Right forelimb (tissue), 1 donor: ENCODE measurements around the gene COLEC11.
"Not testable (repeated sequence)": the region's sequence is repeated elsewhere in the genome, so short reads cannot be mapped to it uniquely, and the experiment has no call there.

Experiments used
- DNase-seq: peaks from one replicate; pipeline ENCODE4 v3.0.0-alpha.2; 2018

COLEC11 gene

DNA sequence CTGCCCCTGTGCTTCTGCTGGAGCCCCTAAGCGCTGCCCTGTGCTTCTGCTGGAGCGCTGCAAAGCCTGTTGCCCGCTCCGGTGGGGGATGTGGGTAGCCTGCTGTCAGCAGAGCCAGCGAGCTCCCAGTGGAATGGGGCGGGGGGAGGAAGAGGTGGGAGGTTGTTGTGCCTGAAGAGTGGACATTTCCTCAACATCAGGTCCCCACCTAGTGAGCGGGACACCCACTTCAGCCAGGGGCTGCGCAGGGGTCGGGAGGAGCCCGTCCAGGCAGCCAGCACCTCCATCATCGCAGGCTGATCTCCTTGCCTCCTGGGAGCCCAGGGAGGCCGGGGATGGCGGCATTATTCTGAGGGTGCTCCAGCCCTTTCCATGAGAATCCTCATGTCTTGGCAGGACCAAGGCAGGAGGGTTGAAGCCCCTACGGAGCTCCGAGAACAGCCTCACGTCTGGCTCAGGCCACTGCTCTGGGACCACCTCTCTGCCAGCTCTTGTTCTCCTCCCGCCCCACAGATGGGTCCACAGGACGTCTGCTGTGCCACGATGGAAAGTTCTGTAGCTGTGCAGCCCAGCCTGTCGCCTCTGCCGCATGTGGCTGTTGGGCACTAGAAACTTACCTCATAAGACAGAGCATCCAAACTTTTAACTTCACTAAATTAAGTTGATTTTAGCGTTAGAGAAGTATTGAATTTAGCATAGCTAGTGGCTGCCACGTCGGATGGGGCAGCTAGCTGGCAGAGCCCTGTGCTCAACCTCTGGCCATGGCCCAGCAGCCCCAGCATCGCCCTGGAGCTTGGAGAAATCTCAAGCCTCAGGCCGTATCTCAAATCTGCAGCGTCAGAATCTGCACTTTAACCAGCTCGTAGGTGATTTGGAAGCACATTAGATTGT, 61.2 kb downstream of the COLEC11 start:
- no peak for DNase-seq

DNA sequence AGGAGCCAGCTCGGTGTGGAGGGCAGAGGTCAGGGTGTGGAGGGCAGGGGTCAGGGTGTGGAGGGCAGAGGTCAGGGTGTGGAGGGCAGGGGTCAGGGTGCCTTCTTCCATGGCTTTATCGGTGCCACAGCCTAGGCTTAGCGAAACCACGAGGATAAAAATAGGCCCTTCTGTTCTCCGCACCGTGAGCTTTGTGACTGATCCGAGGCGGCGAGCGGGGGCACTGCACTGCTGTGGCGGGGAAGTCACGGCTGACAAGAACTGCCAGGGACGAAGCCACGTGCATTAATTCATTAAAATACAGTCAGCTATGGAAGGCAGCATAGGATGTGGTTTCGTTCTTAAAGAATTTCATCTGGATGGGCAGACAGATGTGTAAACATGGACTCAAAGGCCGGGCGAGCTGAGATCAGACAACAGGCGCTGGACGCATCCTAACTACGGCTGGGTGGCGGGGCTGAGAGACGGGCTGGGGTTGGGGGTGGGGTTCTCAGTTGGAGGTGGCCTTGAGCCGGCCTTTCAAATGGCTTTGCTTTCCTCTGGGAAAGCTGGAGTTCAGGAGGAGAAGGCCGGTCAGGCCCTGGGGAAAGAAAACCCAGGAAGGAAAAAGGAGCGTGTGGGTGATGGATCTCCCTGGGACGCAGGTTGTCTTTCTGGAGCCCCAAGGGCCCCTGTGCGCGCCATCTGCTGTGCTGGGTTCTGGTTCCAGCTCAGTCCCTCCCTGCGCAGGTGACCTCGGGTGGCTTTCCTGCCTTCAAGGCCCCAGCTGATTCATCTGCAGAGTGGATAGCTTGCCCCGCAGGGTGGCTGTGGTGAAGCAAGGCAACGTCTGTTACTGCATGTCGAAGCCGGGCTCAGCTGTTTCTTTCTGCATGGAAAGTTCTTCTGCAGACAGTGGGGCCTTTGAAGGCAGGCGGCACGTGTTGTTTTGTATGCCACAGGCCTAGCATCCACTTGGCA, 62.1 kb downstream of the COLEC11 start:
- DNase-seq, result no peak

DNA sequence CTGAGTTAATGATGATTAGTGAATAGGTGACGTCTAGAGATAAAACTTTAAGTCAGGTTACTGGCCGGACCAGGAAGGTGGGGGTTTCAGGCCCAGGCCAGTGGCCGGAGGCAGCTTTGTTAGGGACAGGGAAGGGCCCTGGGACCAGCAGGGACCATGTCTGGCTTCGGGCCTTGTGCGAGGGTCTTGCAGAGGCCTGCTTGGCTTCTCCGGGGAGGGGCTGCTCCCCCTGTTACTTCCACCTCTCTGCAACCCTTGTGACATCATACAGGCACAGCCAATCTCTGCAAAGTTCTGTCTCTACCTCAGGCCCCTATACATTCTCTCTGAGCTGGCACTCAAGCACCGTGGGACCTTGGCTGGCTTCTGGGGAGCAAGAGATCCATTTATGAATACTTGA, 63.0 kb downstream of the COLEC11 start, which contains the start of gene ALLC:
ALLC (plus strand) TSS at position 320 of the 400 bp plus-strand sequence. CDS start 12,958 bp downstream, outside the sequence.
- no peak for DNase-seq

DNA sequence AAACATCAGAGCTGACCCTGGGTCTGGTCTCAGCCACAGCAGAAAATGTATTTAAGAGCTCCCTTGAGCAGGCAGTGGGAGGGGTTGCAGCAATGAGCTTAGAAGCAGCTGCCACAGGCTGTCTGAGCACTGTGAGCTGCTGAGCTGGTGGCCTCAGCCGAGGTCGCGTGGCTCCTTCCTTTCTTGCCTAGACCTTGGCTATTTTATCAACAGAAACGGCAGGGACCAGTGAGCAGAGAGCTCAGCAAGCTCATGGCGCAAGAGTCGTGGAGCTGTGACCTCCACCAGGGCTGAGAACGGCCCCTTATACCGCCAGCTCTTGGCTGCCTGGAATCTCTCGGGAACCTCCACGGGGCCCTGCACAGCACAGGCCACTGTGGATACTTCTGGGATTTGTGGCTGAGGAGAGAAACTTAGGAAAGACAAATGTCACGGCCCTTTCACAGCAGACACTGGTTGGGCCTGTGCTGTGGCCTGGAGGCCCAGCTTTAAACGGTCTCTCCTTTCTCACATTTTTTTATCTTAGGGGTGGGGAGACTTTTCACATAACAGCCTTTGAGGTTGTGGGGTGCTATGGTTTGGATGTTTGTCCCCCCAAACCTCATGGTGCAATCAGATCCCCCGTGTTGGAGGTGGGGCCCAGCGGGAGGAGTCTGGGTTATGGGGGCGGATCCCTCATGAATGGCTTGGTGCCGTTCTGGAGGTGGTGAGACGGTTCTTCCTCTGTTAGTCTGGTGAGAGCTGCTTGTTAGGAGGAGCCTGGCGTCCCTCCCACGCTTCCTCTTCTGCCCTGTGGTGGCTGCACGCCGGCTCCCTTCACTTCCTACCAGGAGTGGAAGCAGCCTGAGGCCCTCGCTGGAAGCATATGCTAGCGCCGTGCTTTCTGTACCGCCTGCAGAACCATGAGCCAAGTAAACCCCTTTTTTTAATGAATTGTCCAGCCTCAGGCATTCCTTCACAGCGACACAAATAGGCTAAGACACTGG, 64.8 kb downstream of the COLEC11 start:
- DNase-seq, result no peak

DNA sequence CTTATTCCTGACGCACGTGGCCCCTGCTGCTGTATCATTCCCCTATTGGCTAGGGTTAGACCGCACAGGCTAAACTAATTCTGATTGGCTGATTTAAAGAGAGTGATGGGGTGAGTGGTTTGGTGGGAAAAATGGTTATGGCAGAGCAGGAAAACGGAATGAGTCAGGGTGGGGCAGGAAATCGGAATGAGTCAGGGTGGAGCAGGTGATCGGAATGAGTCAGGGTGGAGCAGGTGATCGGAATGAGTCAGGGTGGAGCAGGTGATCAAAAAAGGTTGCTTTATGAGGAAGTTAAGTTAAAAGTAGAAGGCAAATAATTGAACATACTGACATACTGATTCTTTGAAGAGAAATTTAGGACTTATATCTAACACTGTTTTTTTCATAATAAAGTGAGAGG, 65.7 kb downstream of the COLEC11 start:
- DNase-seq, result not testable (repeated sequence)

DNA sequence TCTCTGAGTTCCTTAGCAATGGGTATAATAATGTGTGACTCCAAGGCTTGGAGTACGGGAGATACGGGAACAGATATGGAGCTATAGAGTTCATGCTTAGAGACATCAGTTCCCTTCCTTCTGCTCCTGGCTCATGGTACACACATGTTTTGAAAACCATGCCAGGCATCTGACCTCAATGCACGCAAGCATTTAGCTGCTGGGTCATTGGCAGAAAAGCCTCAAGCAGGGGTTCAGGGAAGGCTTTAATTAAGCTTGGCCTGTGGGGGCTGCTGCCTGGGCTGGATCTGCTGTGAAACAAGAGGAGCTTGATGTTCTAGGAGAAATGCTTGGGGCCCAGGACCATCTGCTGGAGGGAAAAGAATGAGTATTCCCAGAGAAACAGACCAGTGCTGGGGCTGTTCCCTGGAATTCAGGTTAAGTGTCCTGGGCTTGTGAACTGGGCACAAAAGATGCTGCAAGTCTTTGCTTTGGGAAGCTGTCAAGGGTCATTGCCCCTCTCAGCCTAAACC, 66.3 kb downstream of the COLEC11 start:
- DNase-seq, result no peak

DNA sequence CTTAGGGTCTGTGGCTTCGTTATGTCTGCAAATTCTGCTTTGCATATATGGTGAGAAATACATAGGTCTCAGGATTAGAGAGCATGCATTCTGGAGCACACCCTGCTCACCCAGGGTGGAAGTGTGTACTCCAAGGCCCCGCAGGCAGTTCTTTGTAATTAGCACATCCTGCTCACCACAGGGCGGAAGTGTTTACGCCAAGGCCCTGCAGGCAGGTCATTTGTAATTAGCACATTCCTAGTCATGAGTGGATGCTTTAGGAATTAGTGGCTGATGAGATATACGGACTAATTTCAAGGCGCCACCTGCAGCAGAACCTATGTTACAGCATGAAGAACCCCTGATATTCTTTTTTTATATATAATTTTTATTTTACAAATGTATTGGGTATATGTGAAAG, 67.3 kb downstream of the COLEC11 start:
- no peak for DNase-seq

DNA sequence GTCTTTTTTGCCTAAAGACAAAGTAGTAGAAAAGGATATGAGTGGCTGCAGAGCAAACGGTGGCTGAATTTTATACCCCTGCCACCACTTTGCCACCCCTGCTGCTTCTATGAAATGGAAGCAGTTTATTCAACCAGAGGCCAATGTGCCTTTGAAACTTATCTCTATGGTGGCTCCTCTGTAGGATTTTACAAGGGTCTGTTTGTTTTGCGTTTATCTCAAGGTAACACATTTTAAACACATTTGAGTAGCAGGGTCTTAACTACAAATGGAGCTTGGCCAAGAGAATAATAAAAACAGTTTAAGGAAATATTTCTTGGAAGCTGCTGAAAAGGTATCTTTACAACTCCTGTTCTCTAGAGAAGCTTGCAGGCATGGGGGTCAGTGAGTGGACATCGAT, 69.2 kb downstream of the COLEC11 start:
- no peak for DNase-seq

DNA sequence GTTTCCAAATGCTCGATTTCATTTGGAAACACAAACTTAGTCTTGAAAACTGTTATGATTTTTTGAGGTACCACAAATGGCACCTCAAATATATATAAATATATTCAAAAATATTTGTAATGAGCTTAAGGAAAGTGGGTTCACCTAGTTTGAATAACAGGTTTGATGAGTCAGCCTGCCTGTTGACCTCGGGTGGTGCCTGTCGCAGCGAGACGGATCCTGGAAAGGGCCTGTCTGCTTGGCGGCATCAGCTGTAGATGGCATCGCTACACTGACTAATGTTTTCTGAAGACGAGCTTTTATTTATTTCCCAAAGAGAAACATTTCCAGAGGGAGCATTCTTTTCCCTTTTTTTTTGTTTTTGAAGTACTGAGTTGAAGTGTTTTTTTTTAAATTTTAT, 70.0 kb downstream of the COLEC11 start:
- DNase-seq, result no peak

DNA sequence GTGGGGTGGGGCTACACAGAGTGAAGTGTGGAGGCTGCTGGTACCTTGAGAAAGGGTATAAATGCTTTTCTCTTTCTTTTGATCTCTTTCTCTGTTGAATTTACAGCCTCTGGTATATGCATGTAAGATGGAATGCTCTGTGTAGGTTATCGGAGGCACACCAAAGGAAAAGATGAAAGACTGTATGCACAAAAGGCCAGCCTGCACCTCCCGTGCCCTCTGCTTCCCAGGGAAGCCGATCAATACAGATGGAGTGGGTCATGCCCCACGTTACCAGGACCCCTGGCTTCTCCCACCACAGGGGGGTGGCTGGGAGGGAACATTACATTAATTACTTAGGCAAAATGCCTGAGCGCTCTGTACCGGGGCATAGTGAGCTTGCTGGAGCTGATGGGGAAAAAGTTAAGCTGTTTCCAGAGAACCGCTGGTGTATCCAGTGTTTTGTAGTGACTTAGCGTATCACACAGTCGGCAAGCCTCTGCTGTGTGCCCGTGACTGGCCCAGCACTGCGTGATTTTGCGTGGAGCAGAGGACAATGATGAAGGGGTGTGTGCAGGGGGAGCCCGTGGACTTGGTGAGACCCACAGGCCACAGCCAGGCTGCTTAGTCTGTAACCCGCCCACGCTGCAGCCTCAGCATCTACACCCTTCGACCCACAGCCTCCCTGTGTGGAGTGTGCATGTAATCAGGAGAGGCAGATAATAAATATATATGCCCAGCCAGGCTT, 71.1 kb downstream of the COLEC11 start:
- DNase-seq, result no peak

DNA sequence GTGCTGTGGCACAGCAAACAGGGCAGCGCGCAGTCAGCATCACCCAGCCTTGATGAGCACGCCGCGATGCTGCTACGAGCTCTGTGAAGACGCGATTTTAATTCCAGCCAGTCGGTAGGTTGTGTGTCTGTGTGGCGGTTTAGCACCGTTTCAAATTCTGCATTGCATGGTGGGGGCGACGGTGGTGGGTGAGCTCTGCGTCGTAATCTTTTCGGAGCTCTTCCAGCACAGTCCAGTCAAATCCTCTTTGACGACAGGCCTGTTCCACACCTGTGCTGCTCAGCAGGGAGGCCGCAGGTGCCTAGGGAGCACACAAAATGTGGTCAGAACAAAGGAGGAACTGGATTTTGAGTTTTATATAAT, 71.7 kb downstream of the COLEC11 start:
- DNase-seq, result no peak

DNA sequence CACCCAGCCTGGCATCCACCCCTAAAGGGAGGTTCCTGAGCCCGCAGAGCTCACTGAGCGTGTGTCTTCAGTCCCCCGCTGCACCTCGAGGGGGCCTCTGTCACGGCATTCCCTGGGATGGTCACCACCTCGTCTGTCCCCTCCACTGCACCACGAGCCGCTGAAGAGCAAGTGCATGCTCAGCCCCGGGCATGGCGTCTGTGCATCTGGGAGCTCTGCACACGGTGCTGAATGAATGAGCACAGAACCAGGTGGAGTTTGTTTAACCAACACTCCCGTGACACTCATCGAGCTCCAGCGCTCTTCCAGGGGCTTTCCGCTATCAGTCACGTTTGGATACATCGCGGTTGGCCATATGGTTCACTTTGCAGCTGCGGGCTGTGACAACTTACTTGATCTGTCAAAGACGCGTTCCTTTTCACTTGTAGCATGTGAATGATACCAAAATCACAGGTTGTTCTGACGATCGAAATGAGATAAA, 72.3 kb downstream of the COLEC11 start:
- DNase-seq, result no peak

DNA sequence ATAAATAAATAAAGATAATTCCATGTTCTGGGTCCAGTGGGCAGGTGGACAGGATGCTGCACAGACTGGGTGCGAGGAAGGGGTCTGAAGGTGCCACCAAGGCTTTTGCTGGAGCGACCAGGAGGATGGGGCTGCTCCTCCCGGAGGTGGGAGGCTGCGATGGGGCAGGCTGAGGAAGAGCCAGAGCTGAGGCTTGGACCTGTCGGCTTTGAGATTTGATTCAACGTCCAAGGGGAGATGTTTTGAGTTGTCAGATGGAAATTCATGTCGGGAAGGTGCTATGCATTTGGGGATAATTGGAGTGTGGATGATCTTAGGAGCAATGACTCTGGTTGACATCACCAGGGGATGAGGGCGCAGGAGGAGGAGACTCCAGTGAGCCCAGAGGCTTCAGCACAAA, 74.7 kb downstream of the COLEC11 start:
- DNase-seq, result no peak

DNA sequence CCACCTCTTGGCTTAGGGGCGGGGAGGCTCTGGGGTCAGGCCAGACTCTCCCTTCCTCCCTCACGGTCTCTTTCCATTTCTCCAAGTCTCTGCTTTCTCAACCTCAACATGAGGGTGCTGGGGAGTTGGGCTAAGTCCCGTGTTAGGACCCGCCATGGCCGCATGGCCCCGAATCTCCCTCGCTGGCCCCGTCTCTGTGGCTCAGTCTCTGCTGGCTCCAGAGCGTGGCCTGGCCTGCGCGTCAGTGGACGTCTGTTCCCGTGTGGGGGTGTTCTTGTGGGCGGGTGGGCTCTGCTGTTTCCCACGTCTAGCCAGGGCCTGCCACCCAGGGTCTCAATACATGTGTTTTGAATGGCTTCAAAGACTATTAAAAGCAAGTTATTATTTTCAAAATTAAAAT, 75.5 kb downstream of the COLEC11 start:
- no peak for DNase-seq

DNA sequence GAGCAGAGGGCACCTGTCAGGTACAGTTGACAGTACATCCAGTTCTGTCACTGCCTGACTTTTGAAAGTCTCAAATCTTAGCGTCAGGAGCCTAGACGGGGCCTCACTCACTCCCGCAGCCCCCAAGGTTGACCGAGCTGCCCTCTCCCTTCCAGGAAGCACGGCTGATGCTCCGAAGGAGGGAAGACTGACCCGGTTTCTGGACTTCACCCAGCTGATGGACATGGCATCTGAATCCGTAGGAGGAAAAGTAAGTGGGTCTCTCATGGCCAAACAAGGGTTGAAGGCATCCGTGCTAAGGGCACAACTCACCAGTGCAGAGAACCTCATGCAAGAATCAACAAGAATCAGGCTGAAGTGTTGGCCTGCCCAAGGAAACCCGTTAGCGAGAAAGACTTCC, 76.0 kb downstream of the COLEC11 start:
- no peak for DNase-seq

DNA sequence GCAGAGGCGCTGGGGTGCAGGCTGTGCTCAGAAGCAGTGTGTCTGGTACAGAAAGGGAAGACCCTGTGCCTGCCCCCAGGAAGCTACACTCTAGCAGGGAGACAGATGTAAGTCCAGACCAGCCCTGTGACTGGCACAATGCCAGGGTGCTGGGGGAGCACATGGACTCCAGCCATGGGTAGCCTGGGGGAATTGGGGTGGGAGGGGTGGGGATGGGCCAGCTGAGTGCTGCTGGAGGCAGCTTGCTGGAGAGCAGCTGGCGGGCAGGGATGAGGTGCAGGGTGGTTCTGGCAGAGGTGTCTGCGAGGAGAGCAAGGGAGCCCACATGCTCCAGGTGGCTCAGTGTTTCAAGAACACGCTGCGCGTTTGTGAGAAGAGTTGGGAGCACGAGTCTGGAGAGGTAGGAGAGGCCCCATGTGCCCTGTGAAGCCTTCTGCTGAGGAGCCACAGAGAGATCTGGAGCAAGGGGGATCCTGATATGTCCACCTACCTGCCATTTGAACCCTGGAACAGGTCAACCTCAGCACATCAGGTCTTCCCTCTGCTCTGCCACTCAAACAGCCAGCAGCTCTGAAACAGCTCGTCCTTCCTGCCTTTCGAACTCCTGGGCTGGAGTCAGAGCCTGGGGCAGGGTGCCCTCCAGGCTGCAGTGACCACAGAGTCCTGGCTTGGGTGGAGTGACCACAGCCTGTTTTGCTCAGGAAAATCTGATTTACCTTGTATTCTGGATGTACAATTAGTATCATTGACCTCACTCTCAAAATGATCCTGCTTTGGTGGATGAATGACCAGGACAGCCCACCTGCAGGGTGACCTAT, 78.2 kb downstream of the COLEC11 start:
- no peak for DNase-seq

DNA sequence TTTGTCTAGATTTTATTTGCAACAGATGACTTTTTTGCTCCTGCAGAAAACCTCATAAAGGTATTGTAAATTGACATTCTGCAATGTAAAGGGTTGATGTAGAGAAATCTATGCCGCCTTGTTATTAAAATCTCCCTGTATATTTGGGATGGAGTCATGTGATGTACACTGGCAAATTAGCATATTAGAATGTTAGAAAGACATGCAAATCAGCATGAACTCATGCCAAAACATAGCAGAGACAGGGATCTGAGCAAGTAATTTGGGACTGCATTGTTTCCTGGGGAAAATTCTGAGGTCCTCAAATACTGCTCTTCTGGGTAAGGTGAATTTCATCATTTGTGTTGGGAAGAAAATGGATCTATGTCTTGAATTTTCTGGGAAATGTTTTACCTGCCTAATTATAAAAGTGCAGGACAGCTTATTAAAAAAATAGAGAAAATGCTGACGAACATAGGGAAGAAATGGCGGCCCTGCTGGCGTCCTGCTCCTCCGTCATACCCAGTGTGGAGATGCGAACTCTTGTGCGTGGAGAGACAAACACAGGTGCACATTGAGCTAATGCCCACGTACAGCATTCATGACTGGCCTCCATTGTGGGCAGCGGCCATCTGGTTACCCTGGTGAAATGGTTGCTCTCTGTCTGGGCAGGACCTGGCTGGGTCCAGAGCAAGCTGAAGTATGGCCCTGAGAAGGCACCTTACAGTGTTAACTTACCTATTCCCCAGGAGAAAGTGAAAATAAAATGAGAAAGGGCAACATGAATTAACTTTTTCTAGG, 79.3 kb downstream of the COLEC11 start:
- no peak for DNase-seq

DNA sequence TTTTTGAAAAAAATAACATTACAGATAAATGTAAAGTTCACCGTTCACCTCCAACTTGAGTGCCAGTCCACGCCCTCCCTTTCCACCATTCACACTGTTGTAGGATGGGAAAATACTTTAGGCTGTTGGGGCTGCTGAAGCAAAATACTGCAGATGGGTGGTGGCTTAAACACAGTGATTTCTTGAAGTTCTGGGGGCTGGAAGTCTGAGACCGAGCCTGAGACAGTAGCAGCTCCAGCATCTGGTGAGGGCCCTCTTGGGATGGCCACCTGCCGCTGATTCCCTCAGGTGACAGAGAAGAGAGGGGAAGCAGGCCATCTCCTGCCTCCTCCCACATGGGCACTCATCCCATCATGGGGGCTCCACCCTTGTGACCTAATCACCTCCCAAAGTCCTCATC, 80.8 kb downstream of the COLEC11 start:
- no peak for DNase-seq

DNA sequence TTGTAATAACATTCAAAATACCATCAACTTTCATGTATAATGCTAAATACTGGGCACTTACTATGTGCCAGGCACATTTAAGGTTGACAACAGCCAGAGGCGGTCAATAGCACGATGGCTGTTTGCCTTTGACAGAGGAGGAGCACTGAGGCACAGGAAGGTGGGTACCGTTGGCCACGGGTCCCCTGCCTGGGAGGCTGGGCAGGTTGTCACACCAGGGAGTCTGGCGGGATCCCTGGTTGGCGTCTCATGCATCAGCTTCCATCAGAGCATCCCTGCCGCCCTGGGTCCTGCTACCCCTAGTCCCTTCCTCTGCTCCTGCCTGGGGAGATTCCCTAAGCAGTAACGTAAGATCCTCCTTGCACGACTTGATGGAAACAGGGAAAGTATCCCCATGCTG, 82.5 kb downstream of the COLEC11 start:
- DNase-seq, result no peak

DNA sequence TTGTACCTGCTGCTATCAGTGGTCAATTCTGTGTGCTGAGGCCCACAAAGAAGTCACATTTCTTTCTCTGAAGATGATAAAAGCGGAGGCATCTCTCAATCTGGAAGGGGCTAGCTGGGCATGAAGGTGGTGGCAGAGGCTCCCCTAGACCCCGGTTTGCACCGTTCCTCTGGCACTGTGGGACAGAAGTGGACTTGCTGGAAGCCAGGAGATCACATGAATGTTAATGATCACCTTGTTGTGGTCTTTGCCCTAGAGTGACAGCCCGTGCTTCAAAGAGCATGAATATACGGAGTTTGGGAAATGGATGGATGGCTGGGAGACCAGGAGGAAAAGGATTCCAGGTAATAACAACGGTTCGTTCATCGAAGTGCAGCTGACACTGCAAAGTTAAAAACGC, 83.3 kb downstream of the COLEC11 start:
- DNase-seq, result no peak
